Ammon's horn (tissue), 1 donor: ENCODE measurements around the gene ANXA2R.
"Not testable (repeated sequence)": the region's sequence is repeated elsewhere in the genome, so short reads cannot be mapped to it uniquely, and the experiment has no call there.

Source experiments
- DNase-seq: peaks from one replicate; pipeline ENCODE4 v3.0.0-alpha.2; 2016; ENCODE audit warnings: low spot score

Gene ANXA2R

GRCh38 chr5:43033841-43034590, 6.1 kb downstream of the ANXA2R start:
- no peak for DNase-seq

- DNase-seq: no peak
These were observed 12.9 kb downstream of the ANXA2R start for GRCh38 chr5:43027054-43027785.

- DNase-seq: not testable (repeated sequence)
These were observed 14.8 kb downstream of the ANXA2R start for GRCh38 chr5:43025184-43025950.

- DNase-seq: no peak
These were observed 15.9 kb downstream of the ANXA2R start for GRCh38 chr5:43024217-43024616.

- DNase-seq: no peak
These were observed 19.0 kb downstream of the ANXA2R start for GRCh38 chr5:43021151-43021550.

- no peak for DNase-seq
These were observed 19.7 kb downstream of the ANXA2R start for GRCh38 chr5:43020399-43020746.

GRCh38 chr5:43019614-43020398, 20.3 kb downstream of the ANXA2R start:
- no peak for DNase-seq

- no peak for DNase-seq
These were observed 20.9 kb downstream of the ANXA2R start for GRCh38 chr5:43019291-43019613.

- no peak for DNase-seq
These were observed 22.7 kb downstream of the ANXA2R start for GRCh38 chr5:43017428-43017815.

- DNase-seq: no peak
These were observed 23.8 kb downstream of the ANXA2R start for GRCh38 chr5:43016217-43016779.

- no peak for DNase-seq
These were observed 25.6 kb downstream of the ANXA2R start for GRCh38 chr5:43014522-43014921.

- DNase-seq: peak; percentile 7
These were observed 29.2 kb downstream of the ANXA2R start for GRCh38 chr5:43010935-43011315.

GRCh38 chr5:43008363-43009153, 31.6 kb downstream of the ANXA2R start:
- DNase-seq: peak; percentile 91

GRCh38 chr5:43007911-43008362, 32.2 kb downstream of the ANXA2R start:
- peak; percentile 33 for DNase-seq

- DNase-seq: peak; percentile 88
These were observed 32.7 kb downstream of the ANXA2R start for GRCh38 chr5:43007246-43007910.

- no peak for DNase-seq
These were observed 33.5 kb downstream of the ANXA2R start for GRCh38 chr5:43006424-43007202.

- no peak for DNase-seq
These were observed 35.1 kb downstream of the ANXA2R start for GRCh38 chr5:43005031-43005430.

GRCh38 chr5:43001748-43002147, 38.4 kb downstream of the ANXA2R start:
- DNase-seq: no peak

GRCh38 chr5:43000914-43001313, 39.2 kb downstream of the ANXA2R start:
- no peak for DNase-seq
